NCI-H2029 (cell line): ENCODE data around the gene BOLA3.
A peak's percentile ranks its signal among the peaks of the same experiment; 100 is the strongest.
"Not testable (repeated sequence)": the region's sequence is repeated elsewhere in the genome, so short reads cannot be mapped to it uniquely, and the experiment has no call there.

Experiments used
- DNase-seq: peaks from one replicate; lab custom pipeline; 2025; lab: John Stamatoyannopoulos, UW

BOLA3 gene

GRCh38 chr2:74148457-74149246 is 940 bp upstream of the BOLA3 start:
- DNase-seq = no peak

DNA sequence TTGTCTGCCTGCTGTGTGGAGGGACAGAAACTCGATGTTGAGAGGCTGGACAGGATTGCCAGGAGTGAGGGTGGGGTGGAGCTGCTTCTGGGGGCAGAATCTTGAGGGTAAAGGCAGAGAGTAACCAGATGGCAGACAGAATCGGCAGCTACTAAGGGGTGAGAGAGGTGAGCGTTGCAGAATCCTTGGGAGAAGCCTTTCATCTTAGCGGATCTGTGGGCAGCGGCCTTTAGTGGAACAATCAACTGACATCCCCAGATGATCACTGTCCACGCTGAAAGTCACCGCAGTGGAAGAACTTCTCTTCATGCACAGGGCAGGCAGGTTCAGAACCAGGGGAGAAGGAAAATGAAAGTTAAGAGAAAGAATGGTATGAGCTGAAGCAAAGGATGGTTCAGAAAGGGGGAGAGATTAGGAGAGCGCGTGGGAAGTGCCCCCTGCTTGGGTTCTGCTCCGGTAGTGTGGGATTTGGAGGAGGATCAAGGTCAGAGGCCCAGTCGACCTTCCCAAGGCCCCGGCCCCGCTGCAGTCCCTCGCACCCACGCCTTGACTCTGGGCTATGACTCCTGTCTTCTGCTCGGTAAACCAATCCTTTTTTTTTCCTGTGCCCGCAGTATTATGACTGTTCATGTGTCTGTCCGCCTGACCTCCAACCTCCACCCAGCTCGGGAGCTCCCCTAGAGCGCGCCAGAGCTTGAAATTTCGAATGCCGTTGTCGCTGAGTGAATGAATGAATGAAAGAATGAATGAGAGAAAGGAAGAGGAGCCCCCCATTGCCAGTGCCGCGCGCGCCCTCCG is 584 bp downstream of the BOLA3 start:
- no peak for DNase-seq

DNA sequence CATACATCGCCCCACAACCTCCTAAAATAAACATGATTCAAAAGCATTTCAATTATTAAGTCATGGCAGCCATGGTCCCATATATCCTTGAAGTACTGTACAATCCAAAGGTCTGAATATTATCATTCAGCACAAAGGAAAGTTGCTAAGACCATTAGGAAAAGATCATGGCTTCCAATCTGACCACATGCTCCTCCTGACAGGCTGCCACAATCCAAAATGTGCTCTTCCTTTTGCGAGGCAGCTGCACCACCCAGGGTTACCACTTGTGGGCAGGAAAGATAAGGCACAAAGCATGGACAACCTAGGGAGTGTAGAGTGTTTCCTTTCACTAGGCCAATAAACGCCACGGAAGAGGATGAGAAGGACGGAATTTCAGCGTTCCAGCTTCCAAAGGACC is 5.4 kb downstream of the BOLA3 start:
- no peak for DNase-seq

- DNase-seq = no peak
Measured at GRCh38 chr2:74138600-74139323, 8.9 kb downstream of the BOLA3 start.

DNA sequence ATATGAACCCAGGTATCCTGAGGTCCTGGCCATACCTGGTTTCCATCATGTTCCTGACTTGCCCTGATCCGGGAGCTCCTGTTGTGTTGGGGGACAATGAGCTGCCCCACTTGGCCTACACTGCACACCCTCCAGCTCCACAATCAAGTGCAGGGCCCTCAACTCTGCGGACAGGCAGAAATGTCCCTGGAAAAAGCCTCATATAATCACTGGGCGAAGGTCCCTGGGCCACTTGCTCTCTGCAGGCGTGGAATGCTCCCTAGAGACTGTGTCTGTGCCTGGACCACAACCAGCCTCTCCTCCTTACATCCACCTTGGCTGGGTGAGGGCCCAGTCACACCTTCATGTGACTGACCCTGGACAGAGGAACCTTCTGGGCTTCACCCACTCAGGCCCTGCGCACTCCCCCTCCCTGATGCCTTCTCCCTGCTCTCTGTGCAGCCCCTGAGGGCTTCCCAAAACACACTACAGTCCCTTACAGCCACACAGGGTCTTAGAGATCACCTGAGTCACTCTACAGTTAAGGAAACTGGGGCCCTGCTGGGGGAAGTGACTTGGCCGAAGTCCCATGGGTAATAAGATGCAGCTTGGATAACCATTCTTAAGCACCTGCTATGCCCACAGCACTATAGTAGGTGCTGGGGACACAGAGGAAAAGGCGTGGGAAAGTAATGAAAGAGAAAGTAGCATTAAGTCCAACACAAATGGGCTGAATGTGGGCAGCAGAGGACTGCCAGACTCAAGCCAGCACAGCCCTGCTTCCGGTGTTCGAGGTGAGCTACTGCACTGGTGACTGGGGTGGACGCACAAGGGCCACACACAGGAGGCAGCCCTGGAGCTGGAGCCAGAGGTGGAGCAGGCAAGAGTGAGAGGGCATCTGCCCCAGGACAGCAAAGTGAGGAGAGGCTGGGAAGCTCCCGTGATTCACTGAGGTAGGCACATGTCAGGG is 9.8 kb downstream of the BOLA3 start:
- DNase-seq = no peak

DNA sequence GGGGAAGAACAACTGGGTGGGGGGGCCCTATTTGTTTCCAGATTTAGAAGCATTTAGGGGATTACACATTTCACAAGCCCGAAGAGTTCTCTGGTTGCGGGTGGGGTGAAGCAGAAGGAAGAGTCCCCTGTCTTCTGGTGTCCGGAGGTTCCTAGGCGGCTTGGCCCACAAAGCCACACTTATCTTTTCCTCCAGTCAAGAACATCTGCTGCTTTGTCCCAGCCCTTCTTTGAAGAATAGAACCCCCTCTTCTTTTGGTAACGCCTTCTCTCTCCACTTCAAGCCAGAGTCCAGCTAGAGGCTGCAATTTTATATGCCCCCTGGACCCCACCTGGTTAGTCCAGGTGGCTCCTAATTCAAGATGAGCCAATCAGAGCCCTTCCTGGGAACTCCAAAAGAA is 15.8 kb downstream of the BOLA3 start:
- DNase-seq = no peak

- no peak for DNase-seq
Measured at GRCh38 chr2:74130211-74130995, 17.3 kb downstream of the BOLA3 start.

GRCh38 chr2:74128206-74128605 is 19.5 kb downstream of the BOLA3 start:
- DNase-seq = no peak

- DNase-seq = not testable (repeated sequence)
Measured at GRCh38 chr2:74123955-74124354, 23.8 kb downstream of the BOLA3 start.

DNA sequence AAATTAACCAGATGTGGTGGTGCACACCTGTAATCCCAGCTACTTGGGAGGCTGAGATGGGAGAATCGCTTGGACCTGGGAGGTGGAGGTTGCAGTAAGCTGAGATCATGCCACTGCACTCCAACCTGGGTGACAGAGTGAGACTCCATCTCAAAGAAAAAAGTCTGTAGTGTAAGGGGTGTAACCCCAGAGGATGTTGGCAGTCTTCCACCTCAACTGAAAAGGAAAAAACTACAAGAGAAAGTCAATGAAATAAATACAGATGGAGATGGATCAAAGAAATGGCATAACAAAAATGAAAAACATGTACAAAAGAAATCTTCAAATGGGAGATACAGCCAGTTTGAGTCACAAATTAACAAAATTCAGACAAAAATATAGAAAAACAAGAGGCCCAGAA is 25.9 kb downstream of the BOLA3 start:
- DNase-seq = not testable (repeated sequence)

DNA sequence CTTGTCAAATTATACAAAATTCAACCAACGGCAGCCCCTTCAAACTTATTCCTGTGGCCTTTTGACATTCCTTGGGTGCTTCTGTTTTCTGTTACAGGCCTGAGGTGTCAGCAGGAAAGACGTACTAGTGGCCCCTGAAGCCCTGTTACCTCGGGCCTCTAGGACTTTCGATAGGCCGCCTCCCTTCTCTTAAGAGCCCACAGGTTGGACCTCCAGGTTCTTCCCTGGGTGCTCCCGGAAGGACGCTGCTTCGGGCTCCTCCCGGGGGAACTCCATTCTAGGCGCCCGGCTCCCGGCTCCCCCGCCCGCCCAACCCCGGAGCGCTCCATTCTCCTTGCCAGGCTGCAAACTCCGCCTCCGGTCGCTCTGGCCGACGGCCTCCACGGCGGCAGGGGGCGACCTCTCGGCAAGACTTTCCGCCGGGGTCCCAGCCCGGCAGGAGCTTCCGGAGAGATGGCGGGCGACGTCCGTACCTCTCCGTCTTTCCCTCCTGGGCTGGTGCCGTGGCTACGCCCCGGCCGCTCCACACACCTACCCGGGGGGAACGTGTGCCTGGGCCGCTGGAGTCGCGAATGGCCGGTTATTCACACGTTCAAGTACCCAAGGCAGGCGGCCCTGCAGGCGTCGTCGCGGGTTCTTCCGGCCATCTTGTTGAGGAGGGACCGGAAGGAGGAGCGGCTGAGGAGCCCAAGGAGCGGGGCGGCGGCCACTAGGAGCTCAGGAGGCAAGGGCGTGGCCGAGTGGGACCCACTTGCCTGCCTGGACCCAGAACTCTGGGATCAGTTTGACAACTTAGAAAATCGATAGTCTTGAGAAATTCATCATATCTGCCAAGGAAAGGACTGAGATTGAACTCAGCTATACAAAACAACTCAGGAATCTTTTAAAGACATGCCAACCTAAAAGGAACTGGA is 27.5 kb downstream of the BOLA3 start:
- peak; percentile 74 for DNase-seq

- DNase-seq = no peak
Measured at GRCh38 chr2:74119339-74119738, 28.4 kb downstream of the BOLA3 start.

DNA sequence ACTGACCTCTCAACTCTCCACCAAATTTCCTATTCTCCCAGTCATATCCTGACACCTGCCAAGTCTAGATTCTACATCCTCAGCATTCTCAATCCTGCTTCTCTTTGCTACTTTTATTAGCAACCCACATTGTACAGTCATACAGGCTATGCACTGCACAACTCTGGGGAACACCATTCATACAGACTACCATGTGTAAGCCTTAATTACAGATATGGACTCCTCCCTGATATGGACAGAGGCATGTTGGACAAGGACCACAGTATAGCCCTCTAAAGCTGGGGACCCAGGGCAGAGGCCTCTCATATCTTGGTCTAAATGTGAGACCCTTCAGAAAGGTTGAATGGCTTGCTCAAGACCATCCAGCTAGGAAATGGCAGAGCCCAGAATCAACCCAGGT is 36.3 kb downstream of the BOLA3 start:
- no peak for DNase-seq

GRCh38 chr2:74110537-74110936 is 37.2 kb downstream of the BOLA3 start:
- no peak for DNase-seq

GRCh38 chr2:74109551-74109950 is 38.2 kb downstream of the BOLA3 start:
- DNase-seq = no peak

- DNase-seq = no peak
Measured at GRCh38 chr2:74107071-74107470, 40.6 kb downstream of the BOLA3 start.

- DNase-seq = no peak
Measured at GRCh38 chr2:74105413-74105812, 42.3 kb downstream of the BOLA3 start.

DNA sequence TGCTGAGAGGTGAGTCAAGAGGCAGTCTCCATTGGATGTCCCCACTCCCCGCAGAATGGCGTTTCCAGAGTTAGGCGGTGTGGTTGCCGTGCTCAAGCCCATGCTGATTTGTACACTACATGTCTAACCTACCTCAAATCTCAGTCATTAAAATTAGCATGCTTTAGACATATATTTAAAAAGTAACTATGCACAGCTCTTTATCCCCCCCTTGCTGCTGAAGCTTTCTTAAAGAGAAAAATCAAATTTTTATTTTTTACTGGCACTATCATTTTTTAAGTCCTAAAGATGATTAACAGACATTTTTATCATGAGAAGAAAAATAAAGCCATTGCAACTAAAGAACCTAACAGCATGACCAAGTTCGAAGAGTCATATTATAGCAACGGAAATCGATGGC is 42.9 kb downstream of the BOLA3 start:
- no peak for DNase-seq

DNA sequence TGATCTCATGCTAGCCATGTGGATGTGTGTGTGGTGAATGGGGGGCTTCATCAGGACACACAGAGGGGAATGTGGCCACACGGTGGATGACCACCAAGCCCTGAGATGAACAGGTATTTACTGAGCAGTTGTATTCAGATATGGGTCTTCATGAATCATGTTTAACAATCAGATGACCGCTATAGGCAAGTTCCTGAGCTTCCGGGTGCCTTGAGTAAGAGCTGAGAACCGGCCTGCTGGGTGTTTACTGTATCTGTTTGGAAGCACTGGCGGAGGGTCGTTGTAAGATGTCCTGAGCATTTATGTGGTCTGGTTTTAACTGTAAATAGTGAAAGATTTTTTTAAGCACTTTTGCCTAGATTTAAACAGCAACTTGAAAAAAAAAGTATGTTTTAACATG is 43.9 kb downstream of the BOLA3 start:
- DNase-seq = no peak

- no peak for DNase-seq
Measured at GRCh38 chr2:74102516-74102915, 45.2 kb downstream of the BOLA3 start.
